K562 (cell line): ENCODE results near the gene SHISAL2A. TPM values are rescaled to one million over a fixed set of nuclear protein-coding genes. Genes with fewer than 3 reads are reported as not detected.

ENCODE experiments used
- ARID1B ChIP-seq: fragments of 450-650 bp; IDR thresholded peaks from 2 replicates; pipeline ENCODE4 v1.6.1; 2016; ENCODE audit warnings: antibody characterized with exemption, mild to moderate bottlenecking, inconsistent platforms
- ATF1 ChIP-seq, 2 experiments: fragments of 450-650 bp in 1 of 2; IDR thresholded peaks; 2 replicates each; pipeline ENCODE4 v1.6.1; 2016; ENCODE audit warnings: missing compliant biosample characterization in 1 of 2, missing genetic modification characterization in 1 of 2
- CBX8 ChIP-seq: fragments of 200-600 bp; sonication (generic); IDR thresholded peaks from 2 replicates; pipeline ENCODE4 v1.6.1; 2012; ENCODE audit warnings: borderline replicate concordance, mixed run types, low read depth, mild to moderate bottlenecking, moderate library complexity, mixed read lengths, low read length, control low read depth, inconsistent platforms; ENCODE audit not compliant: poor library complexity, severe bottlenecking; ENCODE audit errors: extremely low read depth
- CC2D1A ChIP-seq: fragments of 450-650 bp; IDR thresholded peaks from 2 replicates; pipeline ENCODE4 v1.6.1; 2017; ENCODE audit warnings: mild to moderate bottlenecking
- CTBP1 ChIP-seq: fragments of 450-650 bp; IDR thresholded peaks from 2 replicates; pipeline ENCODE4 v1.6.1; 2016; ENCODE audit warnings: borderline replicate concordance
- EGR1 ChIP-seq: fragments of 450-650 bp; conservative IDR thresholded peaks from 2 replicates; pipeline ENCODE4 v1.6.1; 2017; ENCODE audit warnings: mild to moderate bottlenecking
- ESRRA ChIP-seq: fragments of 450-650 bp; IDR thresholded peaks from 2 replicates; pipeline ENCODE4 v1.6.1; 2014; ENCODE audit warnings: low read depth, mild to moderate bottlenecking, moderate library complexity, borderline replicate concordance
- GTF3C2 ChIP-seq: IDR thresholded peaks from 3 replicates; pipeline ENCODE4 v1.6.1; 2011; ENCODE audit warnings: borderline replicate concordance, mild to moderate bottlenecking, moderate library complexity; ENCODE audit not compliant: insufficient read length; ENCODE audit errors: extremely low read depth
- HDAC3 ChIP-seq: fragments of 450-650 bp; IDR thresholded peaks from 2 replicates; pipeline ENCODE4 v1.6.1; 2018; ENCODE audit warnings: borderline replicate concordance, mild to moderate bottlenecking, moderate library complexity; ENCODE audit not compliant: partially characterized antibody
- HNRNPLL ChIP-seq: fragments of 200-400 bp; formaldehyde crosslinking; IDR thresholded peaks from 2 replicates; pipeline ENCODE4 v1.6.1; 2017; ENCODE audit warnings: low read length, low read depth, mild to moderate bottlenecking; ENCODE audit not compliant: poor library complexity, severe bottlenecking
- KAT7 ChIP-seq: sonication (generic); formaldehyde crosslinking; IDR thresholded peaks from 2 replicates; pipeline ENCODE4 v1.8.0; 2022; ENCODE audit warnings: missing genetic modification reagents, mild to moderate bottlenecking, borderline replicate concordance
- KLF10 ChIP-seq: fragments of 250-450 bp; sonication (Bioruptor Pico); IDR thresholded peaks from 2 replicates; pipeline ENCODE4 v1.6.1; 2021; ENCODE audit warnings: matching md5 sums
- NEUROD1 ChIP-seq: fragments of 150-350 bp; IDR thresholded peaks from 2 replicates; pipeline ENCODE4 v1.6.1; 2014; ENCODE audit warnings: borderline replicate concordance, low read length, low read depth; ENCODE audit not compliant: partially characterized antibody
- NRF1 ChIP-seq, 2 experiments: fragments of 450-650 bp; IDR thresholded peaks in 1 of 2; conservative IDR thresholded peaks in 1 of 2; 2 replicates each; pipeline ENCODE4 v1.6.1; 2014; ENCODE audit warnings: mild to moderate bottlenecking in 2 of 2
- PYGO2 ChIP-seq: fragments of 450-650 bp; IDR thresholded peaks from 2 replicates; pipeline ENCODE4 v1.6.1; 2016; ENCODE audit warnings: mild to moderate bottlenecking, missing genetic modification characterization, moderate library complexity, missing compliant biosample characterization
- RB1 ChIP-seq: fragments of 450-650 bp; IDR thresholded peaks from 2 replicates; pipeline ENCODE4 v1.6.1; 2017; ENCODE audit warnings: low read depth, mild to moderate bottlenecking
- SREBF1 ChIP-seq: fragments of 150-350 bp; IDR thresholded peaks from 2 replicates; pipeline ENCODE4 v1.6.1; 2014; ENCODE audit warnings: antibody characterized with exemption, low read depth, low read length, borderline replicate concordance
- TBL1XR1 ChIP-seq, 2 experiments: IDR thresholded peaks; 2 replicates each; pipeline ENCODE4 v1.6.1; 2012; ENCODE audit warnings: improper control_type of control experiment in 2 of 2, low read length in 2 of 2, mild to moderate bottlenecking in 1 of 2
- TEAD4 ChIP-seq, 2 experiments: sonication (generic) in 1 of 2; formaldehyde crosslinking in 1 of 2; IDR thresholded peaks; 2 replicates each; pipeline versions ENCODE4 v1.6.1 to v1.8.0; 2012 to 2022; ENCODE audit warnings: borderline replicate concordance in 1 of 2, inconsistent platforms in 1 of 2, low read length in 1 of 2, mild to moderate bottlenecking in 1 of 2, missing genetic modification reagents in 1 of 2
- ZNF143 ChIP-seq: sonication (generic); formaldehyde crosslinking; IDR thresholded peaks from 2 replicates; pipeline ENCODE4 v1.9.0; 2022; ENCODE audit warnings: mild to moderate bottlenecking, missing genetic modification reagents
- ZNF589 ChIP-seq: fragments of 200-800 bp; sonication (Bioruptor generic); IDR thresholded peaks from 2 replicates; pipeline ENCODE4 v1.6.1; 2016; ENCODE audit warnings: low read depth, missing genetic modification characterization, missing compliant biosample characterization
- ZNF644 ChIP-seq: fragments of 200-800 bp; sonication (Bioruptor generic); IDR thresholded peaks from 2 replicates; pipeline ENCODE4 v1.6.1; 2016; ENCODE audit warnings: low read depth, missing genetic modification characterization, missing compliant biosample characterization
- ZNF79 ChIP-seq: fragments of 250-450 bp; sonication (Bioruptor Pico); IDR thresholded peaks from 2 replicates; pipeline ENCODE4 v1.4.0; 2020; ENCODE audit warnings: low read depth, mild to moderate bottlenecking, moderate library complexity
- polyA plus RNA-seq, 8 experiments: library from polyadenylated mRNA; depleted of rRNA in 4 of 8; stranded (reverse) in 5 of 8; unstranded in 3 of 8; fragments of >200 nt; fragmentation: Nextera tagmentation in 2 of 8; fragmentation: Illumina TruSeq in 1 of 8; extraction: Ambion mirVana in 2 of 8; extraction: Trizol in 1 of 8; gene quantifications; 2 replicates each; pipeline versions ENCODE4 v1.2.1 to v1.2.3, GENCODE V29; 2011 to 2014; ENCODE audit warnings: inconsistent platforms in 1 of 8, missing spikeins in 1 of 8
- total RNA-seq, 7 experiments: library from RNA; depleted of rRNA in 6 of 7; stranded (reverse); fragments of >200 nt in 6 of 7; fragmentation: Illumina TruSeq in 2 of 7; extraction: Trizol in 2 of 7; gene quantifications; 2 replicates each; pipeline versions ENCODE4 v1.2.1 to v1.2.3, GENCODE V29; 2011 to 2021; ENCODE audit warnings: low replicate concordance in 1 of 7
- TF ChIP-seq, protein P1 (sequence below): fragments of 450-650 bp; IDR thresholded peaks from 2 replicates; pipeline ENCODE4 v1.6.1; 2016; ENCODE audit warnings: antibody characterized with exemption

The SHISAL2A gene
- total and polyA plus RNA-seq, 9 of the 15 experiments (the other 6 are each of a cell fraction or from before 2014, with no cell fraction given): 0.11 TPM; not detected in 8

DNA sequence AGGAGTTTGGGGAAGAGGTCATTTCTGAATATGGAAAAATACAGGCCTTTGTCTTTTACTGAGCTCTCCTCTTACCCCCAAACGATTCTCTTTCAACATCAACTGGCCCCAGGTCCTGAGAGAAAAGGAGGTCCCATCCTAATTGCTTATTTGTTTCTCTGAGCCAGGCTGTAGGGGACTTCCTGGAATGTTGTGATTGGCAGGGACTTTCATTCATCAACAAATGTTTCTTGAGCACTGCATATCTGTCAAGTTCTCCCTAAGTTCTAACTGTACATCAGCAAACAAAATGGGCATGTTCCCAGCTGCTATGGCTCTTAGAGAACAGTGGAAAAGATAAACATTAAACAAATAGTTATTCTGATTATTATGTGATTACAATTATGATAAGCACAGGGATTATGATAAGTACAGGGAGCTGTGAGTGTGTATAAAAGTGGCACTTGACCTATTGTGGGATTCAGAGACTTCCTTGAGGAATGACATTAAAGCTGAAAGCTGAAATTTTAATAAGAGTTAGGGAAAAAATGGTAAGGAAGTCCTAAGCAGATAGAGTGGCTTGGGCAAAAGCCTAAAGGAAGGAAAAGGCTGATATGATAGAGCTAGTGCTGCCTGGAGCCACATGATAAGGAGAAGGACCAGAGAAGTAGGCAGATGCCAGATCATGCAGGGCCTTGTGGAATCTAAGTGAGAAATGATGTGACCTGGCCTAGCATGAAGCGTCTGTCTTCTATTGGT is 19.2 kb upstream of the SHISAL2A start (continued):
- TF ChIP-seq ZNF143 (CRISPR knock-in tag) (no peak), ZNF79 (no peak), TEAD4 (IDR thresholded peaks at IDR 0.05; ENCODE audit: low read length) (peak; percentile 94), TEAD4 (CRISPR knock-in tag; IDR thresholded peaks at IDR 0.05; ENCODE audit: borderline replicate concordance) (no peak), KLF10 (CRISPR knock-in tag) (no peak), CBX8 (no peak), GTF3C2 (no peak), ZNF644 (tag) (peak; percentile 79), ESRRA (no peak), NRF1 (conservative IDR thresholded peaks at IDR 0.05 in 1 of 2, IDR thresholded peaks at IDR 0.05 in 1 of 2) (no peak), PYGO2 (tag) (no peak), CC2D1A (peak; percentile 88; the same call in 1 of the 2 replicates), CTBP1 (peak; percentile 85), NEUROD1 (peak; percentile 57), KAT7 (no peak), TBL1XR1 (IDR thresholded peaks at IDR 0.05; ENCODE audit: low read length in 2 of 2) (peak; percentile 81 to 85; a peak in 3 of 4 replicates), ZNF589 (0 out of 2 replicates have a peak, but pooled peaks have one; percentile 47), HDAC3 (peak; percentile 66), EGR1 (no peak), ARID1B (peak; percentile 98), HNRNPLL (peak; percentile 37), RB1 (no peak), SREBF1 (no peak), ATF1 (CRISPR knock-in tag; IDR thresholded peaks at IDR 0.05) (no peak), ATF1 (tag; IDR thresholded peaks at IDR 0.05) (peak; percentile 29; the same call in 1 of the 2 replicates)
- TF ChIP-seq, protein P1, sequence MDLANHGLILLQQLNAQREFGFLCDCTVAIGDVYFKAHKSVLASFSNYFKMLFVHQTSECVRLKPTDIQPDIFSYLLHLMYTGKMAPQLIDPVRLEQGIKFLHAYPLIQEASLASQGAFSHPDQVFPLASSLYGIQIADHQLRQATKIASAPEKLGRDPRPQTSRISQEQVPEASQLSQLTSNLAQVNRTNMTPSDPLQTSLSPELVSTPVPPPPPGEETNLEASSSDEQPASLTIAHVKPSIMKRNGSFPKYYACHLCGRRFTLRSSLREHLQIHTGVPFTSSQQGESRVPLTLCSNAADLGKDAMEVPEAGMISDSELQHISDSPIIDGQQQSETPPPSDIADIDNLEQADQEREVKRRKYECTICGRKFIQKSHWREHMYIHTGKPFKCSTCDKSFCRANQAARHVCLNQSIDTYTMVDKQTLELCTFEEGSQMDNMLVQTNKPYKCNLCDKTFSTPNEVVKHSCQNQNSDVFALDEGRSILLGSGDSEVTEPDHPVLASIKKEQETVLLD: peak; percentile 75
